HCT116 (cell line): ENCODE measurements around the gene MAST4. TPM values are rescaled to one million over a fixed set of nuclear protein-coding genes. Genes with fewer than 3 reads are reported as not detected.

Source experiments
- ATAC-seq: fragments of 200-7000 bp; cut with Tn5 transposase; 2 replicates; pipeline ENCODE4 v1.9.1; 2020; ENCODE audit warnings: mild to moderate bottlenecking, moderate library complexity
- BruUV-seq: library from RNA; stranded (reverse); fragments of 400-500 nt; replicated peaks from 2 replicates; lab custom pipeline; 2021; lab: Mats Ljungman, UMichigan
- CTCF ChIA-PET: fragments of 300-600 bp; sonication (Branson Sonifier 250); formaldehyde crosslinking; loops from one replicate; lab custom pipeline; 2021; ENCODE audit warnings: antibody characterized with exemption; lab: Charles Lee
- POLR2A ChIA-PET: fragments of 300-600, 350-600 bp; sonication (Branson Sonifier 250); formaldehyde crosslinking; loops from one replicate; lab custom pipeline; 2021; ENCODE audit warnings: antibody characterized with exemption; lab: Charles Lee
- RAD21 ChIA-PET, 2 experiments: fragments of 300-600 bp; sonication (Branson Sonifier 250); formaldehyde crosslinking; loops; one replicate each; lab custom pipeline; 2023; ENCODE audit warnings: low total read pairs in 2 of 2; ENCODE audit not compliant: uncharacterized antibody in 2 of 2, unreplicated experiment in 2 of 2, low non-redundant PET in 1 of 2; lab: Charles Lee
- DNase-seq: peaks from one replicate; pipeline ENCODE4 v3.0.0-alpha.2; 2010; ENCODE audit warnings: low read depth, low spot score
- H2AFZ ChIP-seq: fragments of 200-600 bp; shearing (Covaris generic), sonication (generic); 2 replicates; pipeline ENCODE4 v1.6.1; 2017; ENCODE audit warnings: low read depth, mixed run types, mixed read lengths, antibody characterized with exemption, low read length; ENCODE audit not compliant: poor library complexity, severe bottlenecking
- H3K27ac ChIP-seq: 2 replicates; pipeline ENCODE4 v1.5.1; 2012; ENCODE audit warnings: low read depth, low read length
- H3K27me3 ChIP-seq: fragments of 200-600 bp; sonication (generic); 2 replicates; pipeline ENCODE4 v1.6.1; 2016; ENCODE audit warnings: mixed run types, low read length, mixed read lengths; ENCODE audit not compliant: insufficient read depth
- H3K36me3 ChIP-seq, 2 experiments: fragments of 200-500 bp in 1 of 2; fragments of 200-600 bp in 1 of 2; sonication (Bioruptor generic) in 1 of 2; sonication (generic) in 1 of 2; 2 replicates each; pipeline versions ENCODE4 v1.5.1 to v1.6.1; 2014 to 2016; ENCODE audit warnings: low read length in 2 of 2, inconsistent platforms in 1 of 2, mixed read lengths in 1 of 2, mixed run types in 1 of 2; ENCODE audit not compliant: insufficient read depth in 2 of 2, control insufficient read depth in 1 of 2
- H3K4me1 ChIP-seq, 2 experiments: fragments of 200-600 bp in 1 of 2; sonication (generic) in 1 of 2; 2 replicates each; pipeline versions ENCODE4 v1.5.1 to v1.6.1; 2012 to 2017; ENCODE audit warnings: low read length in 2 of 2, inconsistent platforms in 1 of 2, mild to moderate bottlenecking in 1 of 2, mixed read lengths in 1 of 2, mixed run types in 1 of 2, moderate library complexity in 1 of 2; ENCODE audit not compliant: insufficient read depth in 2 of 2, control insufficient read depth in 1 of 2
- H3K4me2 ChIP-seq: fragments of 200-600 bp; sonication (generic); 2 replicates; pipeline ENCODE4 v1.6.1; 2017; ENCODE audit warnings: mixed run types, low read length, mixed read lengths
- H3K4me3 ChIP-seq, 2 experiments: fragments of 200-600 bp in 1 of 2; sonication (generic) in 1 of 2; replicated peaks in 1 of 2; 2 replicates each; pipeline ENCODE4 v1.5.1; 2011 to 2016; ENCODE audit warnings: low read length in 2 of 2, control low read depth in 1 of 2, low read depth in 1 of 2, mild to moderate bottlenecking in 1 of 2, mixed read lengths in 1 of 2, mixed run types in 1 of 2
- H3K79me2 ChIP-seq: fragments of 200-600 bp; sonication (generic); 2 replicates; pipeline ENCODE4 v1.6.1; 2017; ENCODE audit warnings: mild to moderate bottlenecking, mixed run types, low read length, moderate library complexity, mixed read lengths; ENCODE audit not compliant: insufficient read depth
- H3K9ac ChIP-seq: fragments of 200-600 bp; sonication (generic); 2 replicates; pipeline ENCODE4 v1.6.1; 2016; ENCODE audit warnings: low read length, mixed read lengths
- H3K9me2 ChIP-seq: fragments of 200-600 bp; sonication (generic), shearing (Covaris generic); 2 replicates; pipeline ENCODE4 v1.6.1; 2017; ENCODE audit warnings: mixed run types, mild to moderate bottlenecking, moderate library complexity; ENCODE audit not compliant: insufficient read depth
- H3K9me3 ChIP-seq, 2 experiments: fragments of 200-500 bp in 1 of 2; fragments of 200-600 bp in 1 of 2; sonication (Bioruptor generic) in 1 of 2; sonication (generic) in 1 of 2; 2 replicates each; pipeline ENCODE4 v1.6.1; 2014 to 2017; ENCODE audit warnings: low read length in 2 of 2, mixed read lengths in 2 of 2, inconsistent platforms in 1 of 2, low read depth in 1 of 2, mild to moderate bottlenecking in 1 of 2, mixed run types in 1 of 2, moderate library complexity in 1 of 2; ENCODE audit not compliant: control insufficient read depth in 1 of 2, insufficient read depth in 1 of 2
- H4K20me1 ChIP-seq: fragments of 200-600 bp; sonication (generic), shearing (Covaris generic); 2 replicates; pipeline ENCODE4 v1.6.1; 2017; ENCODE audit warnings: mixed run types, mild to moderate bottlenecking, moderate library complexity; ENCODE audit not compliant: insufficient read depth
- EGR1 ChIP-seq: IDR thresholded peaks from 2 replicates; pipeline ENCODE4 v1.6.1; 2012; ENCODE audit warnings: low read depth
- EZH2 ChIP-seq: fragments of 200-600 bp; sonication (generic); IDR thresholded peaks from 2 replicates; pipeline ENCODE4 v1.6.1; 2017; ENCODE audit warnings: antibody characterized with exemption, mixed run types
- EZH2phosphoT487 ChIP-seq: fragments of 200-600 bp; IDR thresholded peaks from 2 replicates; pipeline ENCODE4 v1.6.1; 2018; ENCODE audit warnings: antibody characterized with exemption, borderline replicate concordance
- JUND ChIP-seq: IDR thresholded peaks from 2 replicates; pipeline ENCODE4 v1.6.1; 2012
- MAX ChIP-seq: IDR thresholded peaks from 2 replicates; pipeline ENCODE4 v1.6.1; 2012
- ZBTB33 ChIP-seq: IDR thresholded peaks from 2 replicates; pipeline ENCODE4 v1.6.1; 2011; ENCODE audit warnings: mild to moderate bottlenecking, low read length, moderate library complexity; ENCODE audit not compliant: insufficient replicate concordance; ENCODE audit errors: extremely low read depth
- intact Hi-C: fragments of 100-400 bp; cut with micrococcal nuclease; formaldehyde crosslinking; loops from 2 replicates; pipeline ENCODE4 v1.10.0; 2022
- total RNA-seq: library from RNA; stranded (reverse); gene quantifications from one replicate; pipeline ENCODE4 v1.2.1, GENCODE V29; 2021; ENCODE audit not compliant: unreplicated experiment

Gene MAST4
- total RNA-seq, 1 experiment from 2014 or later, result 1.1 TPM

- Histone ChIP-seq H3K9ac (no peak overlapping the region), H4K20me1 (no peaks in the 10 kb centered on the region), H3K27me3 (peaks cover 20% of the 10 kb centered on the region; the same call in 1 of the 2 replicates), H3K4me2 (no peak overlapping the region), H3K9me3 (no peaks in the 10 kb centered on the region), H3K79me2 (no peaks in the 10 kb centered on the region), H3K4me3 (no peak overlapping the region), H3K27ac (no peak overlapping the region), H3K9me2 (no peaks in the 10 kb centered on the region), H3K4me1 (no peaks in the 10 kb centered on the region), H3K36me3 (no peaks in the 10 kb centered on the region), H2AFZ (no peak overlapping the region)
- TF ChIP-seq EZH2phosphoT487, result no peak
- BruUV-seq, result no TSS peak
- RAD21 ChIA-PET, result no interaction called here
- CTCF ChIA-PET, result no interaction called here
- intact Hi-C loops, result no loop called here
- DNase-seq (no peak), ATAC-seq (no peak)
- POLR2A ChIA-PET, result no interaction called here
Measured at GRCh38 chr5:67135381-67135984, 539.3 kb downstream of the MAST4 start.

- intact Hi-C loops, result no loop called here
- Histone ChIP-seq H4K20me1 (no peaks in the 10 kb centered on the region), H3K27ac (no peak overlapping the region), H3K4me3 (no peak overlapping the region), H3K9ac (no peak overlapping the region), H3K9me2 (no peaks in the 10 kb centered on the region), H3K4me1 (no peaks in the 10 kb centered on the region), H3K4me2 (no peak overlapping the region), H3K9me3 (no peaks in the 10 kb centered on the region), H3K79me2 (no peaks in the 10 kb centered on the region), H3K27me3 (peaks cover 20% of the 10 kb centered on the region; the same call in 1 of the 2 replicates), H3K36me3 (no peaks in the 10 kb centered on the region), H2AFZ (no peak overlapping the region)
- DNase-seq (no peak), ATAC-seq (no peak)
- ChIA-PET RAD21 (no interaction called here), CTCF (no interaction called here), POLR2A (no interaction called here)
- BruUV-seq, result no TSS peak
- TF ChIP-seq EGR1, result no peak
- no peak for TF ChIP-seq EZH2
- no peak for TF ChIP-seq JUND
- no peak for TF ChIP-seq MAX
- no peak for TF ChIP-seq ZBTB33
Measured at GRCh38 chr5:67139030-67139429, 542.8 kb downstream of the MAST4 start.
